ENCODE measurements around the gene ST6GAL1. TPM values are rescaled to one million over a fixed set of nuclear protein-coding genes. Genes with fewer than 3 reads are reported as not detected.

ST6GAL1 gene
- total RNA-seq, 1 experiment from 2014 or later: 15.6 TPM

DNA sequence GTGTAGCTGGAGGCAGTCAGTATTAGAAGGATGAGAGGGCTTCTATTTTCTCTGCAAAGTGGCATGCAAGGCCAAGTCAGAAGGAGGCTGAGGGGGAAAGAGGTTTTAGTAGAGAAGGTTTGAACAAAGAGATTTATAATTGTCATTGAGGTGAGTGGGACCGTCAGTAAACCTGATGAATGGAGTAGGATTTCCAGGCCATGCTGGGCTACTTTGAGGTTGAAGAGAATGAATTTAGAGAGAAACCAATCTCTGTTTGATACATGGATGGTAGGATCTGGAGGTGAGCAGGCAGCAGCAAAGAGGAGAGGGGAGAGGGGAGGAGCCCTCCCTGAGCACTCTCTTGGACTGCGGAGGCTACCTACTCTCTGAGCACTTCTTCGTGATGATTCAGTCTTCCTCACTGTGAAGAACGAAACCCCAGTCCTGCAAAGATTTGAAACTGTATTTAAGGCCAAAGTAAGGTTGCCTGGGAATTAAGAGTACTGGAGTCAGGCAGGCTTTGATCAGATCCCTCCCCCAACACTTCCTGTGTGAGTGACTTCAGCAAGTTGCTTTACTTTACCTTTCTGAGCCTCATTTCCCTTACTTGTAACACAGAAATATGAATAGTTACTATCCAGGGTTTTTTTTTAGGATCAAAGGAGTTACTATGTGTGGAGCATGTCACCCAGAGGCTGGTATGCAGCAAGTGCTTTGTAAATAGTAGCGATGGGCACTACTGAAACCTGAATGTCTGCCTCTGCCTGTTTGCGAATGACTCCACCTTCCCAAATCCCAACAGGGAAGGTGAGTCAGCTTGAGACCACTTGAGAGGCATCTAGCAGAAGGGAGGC, 133.2 kb downstream of the ST6GAL1 start:
- BruUV-seq (replicated peaks): no TSS peak
- ChIA-PET POLR2A (no interaction called here), RAD21 (ENCODE audit: low non-redundant PET in 1 of 2, low total read pairs in 2 of 2, uncharacterized antibody in 2 of 2, unreplicated experiment in 2 of 2) (no interaction called here), CTCF (no interaction called here)
- Histone ChIP-seq H3K9me2 (ENCODE audit: insufficient read depth) (no peaks in the 10 kb centered on the region), H4K20me1 (ENCODE audit: insufficient read depth) (no peaks in the 10 kb centered on the region), H3K4me1 (ENCODE audit: control insufficient read depth in 1 of 2, insufficient read depth in 2 of 2, low read length in 2 of 2) (peaks cover 0 to 9% of the 10 kb centered on the region in 2 experiments; a peak in 1 of 4 replicates), H3K4me3 (replicated peaks in 1 of 2; ENCODE audit: low read depth in 1 of 2, low read length in 2 of 2) (no peak overlapping the region), H3K79me2 (ENCODE audit: insufficient read depth, low read length) (no peaks in the 10 kb centered on the region), H3K36me3 (ENCODE audit: control insufficient read depth in 1 of 2, insufficient read depth in 2 of 2, low read length in 2 of 2) (no peaks in the 10 kb centered on the region), H2AFZ (ENCODE audit: low read depth, low read length, poor library complexity, severe bottlenecking) (no peak overlapping the region), H3K27me3 (ENCODE audit: insufficient read depth, low read length) (no peaks in the 10 kb centered on the region), H3K9me3 (ENCODE audit: control insufficient read depth in 1 of 2, insufficient read depth in 1 of 2, low read depth in 1 of 2, low read length in 2 of 2) (no peaks in the 10 kb centered on the region), H3K4me2 (ENCODE audit: low read length) (peak overlapping the region; percentile 20), H3K27ac (ENCODE audit: low read depth, low read length) (no peak overlapping the region), H3K9ac (ENCODE audit: low read length) (no peak overlapping the region)
- ATAC-seq (no peak), DNase-seq (ENCODE audit: low read depth, low spot score) (no peak)
- intact Hi-C loops (cut with micrococcal nuclease): no loop called here
- TF ChIP-seq ZBTB33 (IDR thresholded peaks at IDR 0.05; ENCODE audit: extremely low read depth, insufficient replicate concordance, low read length) (no peak), POLR2AphosphoS5 (IDR thresholded peaks at IDR 0.05; ENCODE audit: low read depth, low read length) (no peak), TCF7L2 (IDR thresholded peaks at IDR 0.05; ENCODE audit: borderline replicate concordance, extremely low read depth, insufficient read depth, insufficient read length) (no peak), CTCF (IDR thresholded peaks at IDR 0.05 in 2 of 3, conservative IDR thresholded peaks at IDR 0.05 in 1 of 3; ENCODE audit: borderline replicate concordance in 1 of 3, insufficient read depth in 1 of 3, low read depth in 2 of 3, low read length in 2 of 3) (no peak), CEBPB (IDR thresholded peaks at IDR 0.05; ENCODE audit: low read depth) (no peak), POLR2A (IDR thresholded peaks at IDR 0.05; ENCODE audit: borderline replicate concordance, extremely low read depth, insufficient read depth, insufficient read length) (no peak), CBX3 (IDR thresholded peaks at IDR 0.05; ENCODE audit: low read depth) (peak; percentile 26; the same call in 1 of the 2 replicates), JUND (IDR thresholded peaks at IDR 0.05) (0 out of 2 replicates have a peak, but pooled peaks have one; percentile 24), RAD21 (IDR thresholded peaks at IDR 0.05; ENCODE audit: low read depth) (no peak), SP1 (IDR thresholded peaks at IDR 0.05; ENCODE audit: low read depth) (0 out of 2 replicates have a peak, but pooled peaks have one; percentile 14), YY1 (IDR thresholded peaks at IDR 0.05; ENCODE audit: extremely low read depth, insufficient replicate concordance, low read depth, low read length) (no peak), ELF1 (IDR thresholded peaks at IDR 0.05; ENCODE audit: borderline replicate concordance, low read depth) (no peak), ZNF274 (IDR thresholded peaks at IDR 0.05; ENCODE audit: low read depth, low read length) (no peak), FOSL1 (IDR thresholded peaks at IDR 0.05; ENCODE audit: low read depth) (no peak), MAX (IDR thresholded peaks at IDR 0.05) (no peak), EZH2phosphoT487 (IDR thresholded peaks at IDR 0.05; ENCODE audit: borderline replicate concordance) (no peak), REST (IDR thresholded peaks at IDR 0.05; ENCODE audit: low read depth) (no peak), SRF (IDR thresholded peaks at IDR 0.05; ENCODE audit: low read depth) (no peak)
- TF ChIP-seq, protein P1, sequence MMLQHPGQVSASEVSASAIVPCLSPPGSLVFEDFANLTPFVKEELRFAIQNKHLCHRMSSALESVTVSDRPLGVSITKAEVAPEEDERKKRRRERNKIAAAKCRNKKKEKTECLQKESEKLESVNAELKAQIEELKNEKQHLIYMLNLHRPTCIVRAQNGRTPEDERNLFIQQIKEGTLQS (IDR thresholded peaks at IDR 0.05): no peak

All from HCT116 (cell line).